ENCODE results near the gene PLSCR2.
A peak's percentile ranks its signal among the peaks of the same experiment; 100 is the strongest.
"Not testable (repeated sequence)": the region's sequence is repeated elsewhere in the genome, so short reads cannot be mapped to it uniquely, and the experiment has no call there.

Gene PLSCR2

DNA sequence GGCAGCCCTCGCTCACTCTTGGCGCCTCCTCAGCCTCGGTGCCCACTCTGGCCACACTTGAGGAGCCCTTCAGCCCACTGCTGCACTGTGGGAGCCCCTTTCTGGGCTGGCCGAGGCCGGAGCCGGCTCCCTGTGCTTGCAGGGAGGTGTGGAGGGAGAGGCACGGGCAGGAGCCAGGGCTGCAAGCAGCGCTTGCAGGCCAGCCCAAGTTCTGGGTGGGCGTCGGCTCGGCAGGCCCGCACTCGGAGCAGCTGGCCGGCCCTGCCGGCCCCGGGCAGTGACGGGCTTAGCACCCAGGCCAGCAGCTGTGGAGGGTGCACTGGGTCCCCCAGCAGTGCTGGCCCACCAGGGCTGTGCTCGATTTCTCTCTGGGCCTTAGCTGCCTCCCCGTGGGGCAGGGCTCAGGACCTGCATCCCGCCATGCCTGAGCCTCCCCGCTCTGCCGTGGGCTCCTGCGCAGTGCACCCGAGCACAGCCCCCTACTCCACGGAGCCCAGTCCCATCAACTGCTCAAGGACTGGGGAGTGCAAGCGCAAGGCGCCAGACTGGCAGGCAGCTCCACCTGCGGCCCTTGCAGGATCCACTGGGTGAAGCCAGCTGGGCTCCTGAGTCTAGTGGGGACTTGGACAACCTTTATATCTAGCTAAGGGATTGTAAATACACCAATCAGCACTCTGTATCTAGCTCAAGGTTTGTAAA lies 27.9 kb upstream of the PLSCR2 start:
- H3K27me3 Mint-ChIP-seq; H3K9me3 Mint-ChIP-seq (ENCODE audit: low read depth); H3K36me3 Mint-ChIP-seq; H3K27ac Mint-ChIP-seq: not testable (repeated sequence)
- Mint-ChIP-seq H3K4me3 (peak overlapping the region; percentile 81), H3K4me1 (ENCODE audit: low read depth) (peaks cover 12% of the 10 kb centered on the region)

DNA sequence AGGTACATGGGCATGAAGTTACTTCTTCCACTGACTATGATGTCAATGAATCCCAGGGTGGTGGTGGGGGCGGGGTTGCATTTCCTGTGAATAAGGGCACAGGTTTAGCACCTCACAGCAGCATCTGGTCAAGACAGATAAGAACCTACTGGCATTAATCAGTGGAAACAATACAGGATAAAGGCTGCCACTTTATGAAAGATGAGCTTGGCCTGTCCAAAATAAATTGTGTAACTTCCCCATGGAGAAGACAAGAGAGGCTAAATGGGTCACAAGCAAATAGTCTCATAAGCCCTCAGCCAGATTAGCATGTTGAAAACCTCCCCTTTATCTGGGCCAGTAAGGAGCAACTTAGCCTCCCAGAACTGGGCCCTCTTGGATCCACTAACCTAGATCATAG lies 27.4 kb upstream of the PLSCR2 start:
- Mint-ChIP-seq H3K36me3 (peaks cover 6% of the 10 kb centered on the region), H3K9me3 (ENCODE audit: low read depth) (peaks cover 5% of the 10 kb centered on the region), H3K4me3 (no peak overlapping the region), H3K4me1 (ENCODE audit: low read depth) (peaks cover 12% of the 10 kb centered on the region), H3K27me3 (no peaks in the 10 kb centered on the region), H3K27ac (no peak overlapping the region)

DNA sequence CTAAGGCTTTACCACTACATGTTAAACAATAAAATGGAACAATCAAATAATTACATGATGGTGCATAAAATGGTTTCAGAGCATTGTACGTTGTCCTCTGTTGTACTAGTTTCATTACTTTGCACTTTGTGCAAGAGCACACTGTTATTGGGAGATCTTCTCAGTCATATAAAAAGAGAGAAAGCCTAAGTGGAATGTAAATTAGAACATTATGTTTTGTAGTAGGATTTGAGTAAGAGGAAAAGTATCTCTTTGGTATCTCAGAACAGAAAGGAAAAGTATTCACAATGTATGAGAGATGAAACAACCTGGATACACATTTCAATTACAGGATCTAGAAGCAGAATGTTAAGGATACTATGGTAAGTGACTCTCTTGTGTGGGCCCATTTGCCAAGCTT lies 26.9 kb upstream of the PLSCR2 start:
- Mint-ChIP-seq H3K4me3 (no peak overlapping the region), H3K27me3 (no peaks in the 10 kb centered on the region), H3K27ac (no peak overlapping the region), H3K4me1 (ENCODE audit: low read depth) (peaks cover 12% of the 10 kb centered on the region), H3K36me3 (peaks cover 6% of the 10 kb centered on the region), H3K9me3 (ENCODE audit: low read depth) (peaks cover 6% of the 10 kb centered on the region)

DNA sequence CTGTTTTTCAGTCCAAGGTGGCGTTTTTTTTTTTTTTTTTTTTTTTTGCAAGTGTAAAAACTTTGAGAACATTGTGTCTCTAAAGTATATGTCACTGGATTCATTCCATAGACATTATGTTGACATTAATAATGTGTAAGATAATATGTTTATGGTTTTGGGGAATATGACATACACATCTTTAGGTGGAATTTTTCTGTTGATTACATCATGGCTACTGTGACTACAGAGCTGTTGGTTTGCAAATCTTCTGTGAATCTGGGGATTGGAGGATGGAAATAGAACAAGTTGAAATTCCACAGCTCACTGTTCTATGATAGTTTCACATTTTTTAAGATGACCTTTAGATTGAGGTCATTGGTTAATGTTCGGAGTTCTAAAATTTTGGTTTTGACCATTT lies 24.4 kb upstream of the PLSCR2 start:
- H3K4me3 Mint-ChIP-seq = no peak overlapping the region
- H3K27me3 Mint-ChIP-seq = no peaks in the 10 kb centered on the region
- peaks cover 6% of the 10 kb centered on the region for H3K36me3 Mint-ChIP-seq
- H3K4me1 Mint-ChIP-seq (ENCODE audit: low read depth) = peaks cover 11% of the 10 kb centered on the region
- H3K9me3 Mint-ChIP-seq (ENCODE audit: low read depth) = peaks cover 15% of the 10 kb centered on the region
- H3K27ac Mint-ChIP-seq = no peak overlapping the region

DNA sequence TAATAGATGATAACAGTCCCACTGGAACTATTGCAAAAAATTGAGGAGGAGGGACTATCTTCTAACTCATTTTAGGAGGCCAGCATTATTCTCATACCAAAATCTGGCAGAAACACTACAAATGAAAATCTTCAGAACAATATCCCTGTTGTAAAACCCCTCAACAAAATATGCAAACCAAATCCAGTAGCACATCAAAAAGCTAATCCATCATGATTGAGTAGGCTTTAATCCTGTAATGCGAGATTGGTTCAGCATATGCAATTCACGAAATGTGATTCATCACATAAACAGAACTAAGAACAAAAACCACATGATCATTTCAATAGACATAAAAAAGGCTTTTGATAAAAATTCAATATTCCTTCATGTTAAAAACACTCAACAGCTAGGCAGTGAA lies 23.9 kb upstream of the PLSCR2 start:
- Mint-ChIP-seq H3K27me3 (no peaks in the 10 kb centered on the region), H3K27ac (no peak overlapping the region), H3K4me3 (no peak overlapping the region), H3K36me3 (peaks cover 6% of the 10 kb centered on the region), H3K4me1 (ENCODE audit: low read depth) (peaks cover 6% of the 10 kb centered on the region), H3K9me3 (ENCODE audit: low read depth) (peaks cover 15% of the 10 kb centered on the region)

DNA sequence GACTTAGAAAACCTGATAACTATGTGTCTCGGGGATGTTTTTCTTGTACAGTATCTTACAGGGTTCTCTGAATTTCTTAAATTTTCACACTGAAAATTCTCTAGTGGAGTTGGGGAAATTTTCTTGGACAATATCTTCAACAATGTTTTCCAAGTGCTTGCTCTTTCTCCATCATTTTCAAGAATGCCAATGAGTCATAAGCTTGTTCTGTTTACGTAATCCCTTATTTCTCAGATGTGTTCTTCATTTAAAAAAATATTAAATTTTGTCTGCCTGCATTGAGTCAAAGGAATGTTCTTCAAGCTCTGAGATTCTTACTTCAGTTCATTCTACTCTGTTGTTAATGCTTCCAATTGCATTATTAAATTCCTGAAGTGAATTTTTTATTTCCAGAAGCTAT lies 21.9 kb upstream of the PLSCR2 start:
- Mint-ChIP-seq H3K27me3 (no peaks in the 10 kb centered on the region), H3K4me3 (no peak overlapping the region), H3K4me1 (ENCODE audit: low read depth) (no peaks in the 10 kb centered on the region), H3K27ac (no peak overlapping the region), H3K36me3 (peaks cover 8% of the 10 kb centered on the region), H3K9me3 (ENCODE audit: low read depth) (peaks cover 15% of the 10 kb centered on the region)

DNA sequence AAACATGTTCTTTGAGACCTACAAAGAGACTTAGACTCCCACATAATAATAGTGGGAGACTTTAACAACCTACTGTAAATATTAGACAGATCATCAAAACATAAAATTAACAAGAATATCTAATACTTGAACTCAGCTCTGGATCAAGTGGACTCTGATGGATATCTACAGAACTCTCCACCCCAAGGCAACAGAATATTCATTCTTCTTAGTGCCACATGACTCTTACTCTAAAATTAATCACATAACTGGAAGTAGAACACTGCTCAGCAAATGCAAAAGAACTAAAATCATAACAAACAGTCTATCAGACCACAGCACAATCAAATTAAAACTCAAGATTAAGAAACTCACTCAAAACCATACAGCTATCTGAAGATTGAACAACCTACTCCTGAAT lies 15.9 kb upstream of the PLSCR2 start:
- no peak overlapping the region for H3K4me3 Mint-ChIP-seq
- H3K4me1 Mint-ChIP-seq (ENCODE audit: low read depth) = no peaks in the 10 kb centered on the region
- H3K36me3 Mint-ChIP-seq = peaks cover 13% of the 10 kb centered on the region
- H3K9me3 Mint-ChIP-seq (ENCODE audit: low read depth) = peaks cover 10% of the 10 kb centered on the region
- H3K27ac Mint-ChIP-seq = no peak overlapping the region
- H3K27me3 Mint-ChIP-seq = peaks cover 1% of the 10 kb centered on the region

DNA sequence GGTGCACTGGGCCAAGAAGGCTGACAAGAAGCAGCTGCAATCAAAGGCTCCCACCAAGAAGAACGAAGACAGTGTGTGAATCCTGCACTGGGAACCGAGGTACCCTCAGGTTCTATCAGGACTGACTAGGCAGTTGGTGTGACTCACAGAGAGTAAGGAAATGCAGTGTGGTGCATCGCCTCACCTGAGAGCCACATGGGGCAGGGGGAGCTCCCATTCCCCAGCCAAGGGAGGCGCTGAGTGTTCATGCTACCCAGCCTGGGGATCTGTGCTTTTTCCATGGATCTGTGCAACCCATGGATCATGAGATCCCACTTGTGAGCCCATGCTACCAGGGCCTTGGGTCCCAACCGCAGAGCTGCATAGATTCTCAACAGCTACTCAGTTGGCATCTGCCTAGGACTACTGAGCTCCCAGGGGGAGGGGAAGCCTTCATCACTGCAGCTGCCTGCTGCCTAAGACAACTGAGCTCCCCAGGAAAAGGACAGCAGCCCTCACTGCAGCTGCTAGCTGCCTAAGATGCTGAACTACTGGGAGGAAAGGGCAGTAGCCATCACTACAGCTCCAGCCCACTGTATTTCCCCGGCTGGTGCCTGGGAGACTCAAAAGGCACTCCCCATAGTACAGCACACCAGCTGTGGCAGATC lies 6.9 kb upstream of the PLSCR2 start:
- Mint-ChIP-seq H3K4me1 (ENCODE audit: low read depth) (no peaks in the 10 kb centered on the region), H3K27ac (no peak overlapping the region), H3K4me3 (no peak overlapping the region), H3K27me3 (peaks cover 10% of the 10 kb centered on the region), H3K9me3 (ENCODE audit: low read depth) (peaks cover 7% of the 10 kb centered on the region), H3K36me3 (peaks cover 5% of the 10 kb centered on the region)

DNA sequence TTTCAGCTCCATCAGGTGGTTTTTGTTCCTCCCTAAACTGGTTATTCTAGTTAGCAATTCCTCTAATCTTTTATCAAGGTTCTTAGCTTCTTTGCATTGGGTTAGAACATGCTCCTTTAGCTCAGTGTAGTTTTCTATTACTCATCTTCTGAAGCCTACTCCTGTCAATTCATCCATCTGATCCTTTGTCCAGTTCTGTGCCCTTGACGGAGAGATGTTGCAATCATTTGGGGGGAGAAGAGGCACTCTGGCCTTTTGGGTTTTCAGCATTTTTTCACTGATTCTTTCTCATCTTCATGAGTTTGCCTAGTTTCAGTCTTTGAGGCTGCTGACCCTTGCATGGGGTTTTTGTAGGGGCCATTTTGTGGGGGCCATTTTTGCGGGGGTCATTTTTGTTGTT lies 5.6 kb upstream of the PLSCR2 start:
- not testable (repeated sequence) for H3K27ac Mint-ChIP-seq; H3K4me3 Mint-ChIP-seq; H3K9me3 Mint-ChIP-seq (ENCODE audit: low read depth); H3K27me3 Mint-ChIP-seq; H3K4me1 Mint-ChIP-seq (ENCODE audit: low read depth); H3K36me3 Mint-ChIP-seq

DNA sequence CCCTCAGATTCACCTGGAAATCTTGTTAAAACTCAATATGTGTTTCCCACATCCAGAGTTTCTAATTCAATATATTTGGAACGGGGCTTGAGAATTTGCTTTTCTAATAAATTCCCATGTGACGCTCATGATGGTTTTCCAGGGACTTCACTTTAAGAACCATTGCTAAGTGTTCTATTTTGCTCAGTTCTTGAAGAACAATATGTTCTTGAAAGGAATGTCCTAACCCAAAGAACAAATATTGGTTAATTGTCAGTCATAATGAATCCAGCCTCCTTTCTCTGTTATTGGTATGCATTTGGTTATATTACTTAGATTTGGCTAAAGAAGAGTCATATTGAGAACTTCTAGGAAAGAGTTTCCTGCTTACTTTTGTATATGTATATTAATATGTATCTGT lies 4.4 kb upstream of the PLSCR2 start:
- no peak overlapping the region for H3K27ac Mint-ChIP-seq
- H3K4me1 Mint-ChIP-seq (ENCODE audit: low read depth) = peaks cover 8% of the 10 kb centered on the region
- H3K27me3 Mint-ChIP-seq = peaks cover 6% of the 10 kb centered on the region
- H3K36me3 Mint-ChIP-seq = no peaks in the 10 kb centered on the region
- no peak overlapping the region for H3K4me3 Mint-ChIP-seq
- no peaks in the 10 kb centered on the region for H3K9me3 Mint-ChIP-seq (ENCODE audit: low read depth)

DNA sequence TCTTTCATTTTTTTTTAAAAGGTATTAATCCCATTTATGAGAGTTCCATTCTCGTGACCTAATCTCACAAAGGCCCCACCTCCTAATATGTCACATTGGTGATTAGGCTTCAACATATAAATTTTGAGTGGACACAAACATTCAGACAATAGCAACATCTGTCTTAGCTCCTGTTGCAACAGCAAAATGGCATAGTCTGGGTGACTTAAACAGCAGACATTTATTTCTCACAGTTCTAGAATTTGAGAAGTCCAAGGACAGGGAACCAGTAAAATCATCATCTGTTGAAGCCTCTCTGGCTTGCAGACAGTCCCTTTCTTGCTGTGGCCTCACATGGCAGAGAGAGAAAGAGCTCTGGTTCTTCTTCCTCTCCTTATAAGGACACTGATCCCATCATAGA lies 3.2 kb upstream of the PLSCR2 start:
- peaks cover 6% of the 10 kb centered on the region for H3K27me3 Mint-ChIP-seq
- no peak overlapping the region for H3K27ac Mint-ChIP-seq
- no peaks in the 10 kb centered on the region for H3K36me3 Mint-ChIP-seq
- peaks cover 11% of the 10 kb centered on the region for H3K4me1 Mint-ChIP-seq (ENCODE audit: low read depth)
- no peak overlapping the region for H3K4me3 Mint-ChIP-seq
- H3K9me3 Mint-ChIP-seq (ENCODE audit: low read depth) = no peaks in the 10 kb centered on the region

DNA sequence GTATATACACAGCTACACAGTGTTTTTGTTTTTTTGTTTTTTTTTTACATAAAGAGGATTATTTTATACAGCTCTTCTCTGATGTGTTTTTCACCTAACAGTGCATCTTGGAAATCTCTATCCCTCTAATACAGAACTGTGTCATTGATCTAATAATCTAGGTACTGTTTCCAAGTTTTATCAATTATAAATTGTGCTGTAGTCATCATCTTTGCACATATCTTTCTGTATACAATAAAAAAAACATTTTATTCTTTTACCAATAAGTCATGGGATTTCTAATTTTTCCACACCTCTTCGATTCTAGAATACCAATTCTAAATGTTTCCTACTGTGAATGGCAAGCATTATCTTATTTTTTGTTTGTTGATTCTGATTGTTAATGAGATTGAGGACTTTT lies 1.7 kb upstream of the PLSCR2 start:
- H3K9me3 Mint-ChIP-seq (ENCODE audit: low read depth) = no peaks in the 10 kb centered on the region
- H3K27ac Mint-ChIP-seq = no peak overlapping the region
- peaks cover 6% of the 10 kb centered on the region for H3K27me3 Mint-ChIP-seq
- H3K4me1 Mint-ChIP-seq (ENCODE audit: low read depth) = peaks cover 13% of the 10 kb centered on the region
- no peaks in the 10 kb centered on the region for H3K36me3 Mint-ChIP-seq
- peak overlapping the region; percentile 81 for H3K4me3 Mint-ChIP-seq

DNA sequence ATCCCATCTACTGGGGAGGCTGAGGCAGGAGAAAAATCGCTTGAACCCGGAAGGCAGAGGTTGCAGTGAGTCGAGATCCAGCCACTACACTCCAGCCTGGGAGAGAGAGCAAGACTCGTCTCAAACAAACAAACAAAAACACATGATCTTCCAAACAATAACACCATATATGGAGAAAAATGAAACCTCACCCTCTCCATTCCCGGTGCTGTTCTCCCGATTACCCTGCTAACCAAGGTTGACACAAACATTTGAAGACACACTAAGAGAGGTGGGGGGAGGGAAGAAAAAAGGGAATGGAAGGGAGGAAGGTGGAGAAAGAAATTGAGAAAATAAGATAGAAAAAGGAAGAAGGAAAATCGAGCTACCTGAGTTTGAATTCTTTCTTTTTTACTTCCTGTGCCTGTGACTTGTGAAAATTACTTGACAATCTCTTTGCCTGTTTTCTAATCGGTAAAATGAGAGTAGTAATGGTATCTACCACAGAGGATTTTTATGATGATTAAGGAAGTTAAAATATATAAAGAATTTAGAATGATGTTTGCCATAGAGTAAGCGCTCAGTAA lies 1.1 kb upstream of the PLSCR2 start:
- Mint-ChIP-seq H3K36me3 (no peaks in the 10 kb centered on the region), H3K27me3 (peaks cover 6% of the 10 kb centered on the region), H3K4me3 (peak overlapping the region; percentile 81), H3K4me1 (ENCODE audit: low read depth) (peaks cover 15% of the 10 kb centered on the region), H3K27ac (no peak overlapping the region), H3K9me3 (ENCODE audit: low read depth) (no peaks in the 10 kb centered on the region)

DNA sequence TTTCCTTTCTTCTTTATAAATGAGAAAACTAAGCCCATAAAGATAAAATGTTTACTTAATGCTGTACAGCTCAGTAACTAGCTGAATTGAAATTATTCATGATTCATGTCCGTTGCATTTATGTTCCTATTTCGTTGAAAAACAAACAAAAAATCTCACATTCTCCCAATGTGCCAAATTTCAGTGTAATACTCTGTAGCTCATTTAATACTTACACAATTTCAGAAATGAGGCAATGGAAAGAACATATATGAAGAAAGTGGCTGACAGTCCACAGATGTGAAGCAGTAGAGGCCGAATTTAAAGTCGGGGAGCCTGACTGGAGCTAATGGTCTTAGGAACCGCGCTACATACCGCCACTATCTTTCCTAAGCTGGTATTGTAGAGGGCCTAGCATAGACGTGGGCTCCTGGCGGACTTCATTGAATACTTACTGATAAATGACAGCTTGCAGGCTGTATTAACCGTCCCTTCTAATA lies 651 bp downstream of the PLSCR2 start:
- Mint-ChIP-seq H3K27ac (peak overlapping the region; percentile 46), H3K36me3 (no peaks in the 10 kb centered on the region), H3K27me3 (no peaks in the 10 kb centered on the region), H3K4me3 (peak overlapping the region; percentile 81), H3K4me1 (ENCODE audit: low read depth) (peaks cover 19% of the 10 kb centered on the region), H3K9me3 (ENCODE audit: low read depth) (no peaks in the 10 kb centered on the region)

DNA sequence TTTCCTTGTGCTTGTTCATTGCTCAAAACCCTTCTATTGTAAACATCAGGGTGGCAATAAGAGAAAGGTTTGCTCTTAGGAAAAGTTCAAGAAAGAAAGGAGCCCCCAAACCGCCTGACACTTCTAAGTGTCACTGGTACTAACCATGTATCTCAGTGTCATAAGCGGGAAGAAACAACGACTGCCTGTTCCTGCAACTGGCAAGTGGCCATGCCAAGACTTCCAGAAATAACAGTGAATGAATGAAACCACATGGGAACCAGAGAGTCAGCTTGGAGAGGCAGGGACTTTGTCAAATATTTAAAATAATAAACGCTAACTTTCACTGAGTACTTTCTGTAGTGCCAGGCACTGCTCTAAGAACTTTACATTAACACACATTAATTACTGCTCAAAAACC lies 1.1 kb downstream of the PLSCR2 start:
- Mint-ChIP-seq H3K4me3 (peak overlapping the region; percentile 35), H3K27ac (no peak overlapping the region), H3K36me3 (no peaks in the 10 kb centered on the region), H3K27me3 (no peaks in the 10 kb centered on the region), H3K4me1 (ENCODE audit: low read depth) (peaks cover 19% of the 10 kb centered on the region), H3K9me3 (ENCODE audit: low read depth) (no peaks in the 10 kb centered on the region)

DNA sequence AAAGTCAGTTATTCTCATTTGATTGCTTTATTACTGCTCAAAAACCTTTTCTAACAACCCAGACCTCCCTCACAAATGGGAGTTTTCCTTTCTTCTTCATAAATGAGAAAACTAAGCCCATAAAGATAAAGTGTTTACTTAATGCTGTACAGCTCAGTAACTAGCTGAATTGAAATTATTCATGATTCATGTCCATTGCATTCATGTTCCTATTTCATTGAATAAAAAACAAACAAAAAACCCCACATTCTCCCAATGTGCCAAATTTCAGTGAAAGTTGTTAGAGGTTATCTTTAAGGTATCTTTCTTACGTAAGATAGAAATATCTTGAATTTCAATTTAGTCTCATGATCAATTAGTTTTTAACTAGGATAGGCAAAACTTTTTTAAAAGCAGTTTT lies 2.8 kb downstream of the PLSCR2 start:
- Mint-ChIP-seq H3K36me3 (no peaks in the 10 kb centered on the region), H3K27ac (no peak overlapping the region), H3K27me3 (no peaks in the 10 kb centered on the region), H3K4me1 (ENCODE audit: low read depth) (peaks cover 19% of the 10 kb centered on the region), H3K4me3 (no peak overlapping the region), H3K9me3 (ENCODE audit: low read depth) (no peaks in the 10 kb centered on the region)

All from activated naive CD8-positive, alpha-beta T cell (primary cell).